SK-N-SH (cell line): ENCODE results near the gene TCL1B.

Experiments used
- CTCF ChIP-seq: fragments of 200-600 bp; sonication (generic); IDR thresholded peaks from 2 replicates; pipeline ENCODE4 v1.6.1; 2017; ENCODE audit warnings: antibody characterized with exemption, mild to moderate bottlenecking, moderate library complexity
- POLR2AphosphoS5 ChIP-seq: IDR thresholded peaks from 2 replicates; pipeline ENCODE4 v1.6.1; 2012; ENCODE audit warnings: low read depth, low read length

GRCh38 chr14:95664546-95664945 is 21.7 kb upstream of the TCL1B start:
- TF ChIP-seq POLR2AphosphoS5, result no peak
- no peak for TF ChIP-seq CTCF
